Smooth muscle cell (in vitro differentiated cells): ENCODE results near the gene ACTG1. TPM values are rescaled to one million over a fixed set of nuclear protein-coding genes. Genes with fewer than 3 reads are reported as not detected.

ENCODE experiments used
- DNase-seq: peaks from one replicate; lab custom pipeline; 2025; ENCODE audit not compliant: unreplicated experiment; lab: John Stamatoyannopoulos, UW
- H2AFZ ChIP-seq: fragments of 200-600 bp; sonication (generic); 2 replicates; pipeline ENCODE4 v1.6.0; 2016; ENCODE audit warnings: antibody characterized with exemption, low read depth, mild to moderate bottlenecking
- H3F3A ChIP-seq: fragments of 200-600 bp; sonication (generic); 2 replicates; pipeline ENCODE4 v1.6.0; 2017; ENCODE audit warnings: antibody characterized with exemption, low read depth
- H3K27ac ChIP-seq: fragments of 200-600 bp; sonication (generic); 2 replicates; pipeline ENCODE4 v1.5.1; 2016; ENCODE audit warnings: low read depth, mild to moderate bottlenecking
- H3K27me3 ChIP-seq: fragments of 200-600 bp; sonication (generic); 2 replicates; pipeline ENCODE4 v1.6.1; 2016; ENCODE audit warnings: low read depth, mild to moderate bottlenecking
- H3K36me3 ChIP-seq: fragments of 200-600 bp; sonication (generic); 2 replicates; pipeline ENCODE4 v1.5.1; 2016; ENCODE audit warnings: low read depth
- H3K4me1 ChIP-seq: fragments of 200-600 bp; sonication (generic); 2 replicates; pipeline ENCODE4 v1.5.1; 2016; ENCODE audit warnings: low read depth
- H3K4me2 ChIP-seq: fragments of 200-600 bp; sonication (generic); 2 replicates; pipeline ENCODE4 v1.6.0; 2016; ENCODE audit warnings: mild to moderate bottlenecking
- H3K4me3 ChIP-seq: fragments of 200-600 bp; sonication (generic); 2 replicates; pipeline ENCODE4 v1.5.1; 2016; ENCODE audit warnings: mild to moderate bottlenecking
- H3K79me2 ChIP-seq: fragments of 200-600 bp; sonication (generic); 2 replicates; pipeline ENCODE4 v1.6.0; 2016; ENCODE audit warnings: low read depth, mild to moderate bottlenecking
- H3K9ac ChIP-seq: fragments of 200-600 bp; sonication (generic); 2 replicates; pipeline ENCODE4 v1.6.0; 2016; ENCODE audit warnings: low read depth
- H3K9me3 ChIP-seq: fragments of 200-600 bp; sonication (generic); replicated peaks from 2 replicates; pipeline ENCODE4 v1.5.1; 2016; ENCODE audit warnings: low read depth
- H4K20me1 ChIP-seq: fragments of 200-600 bp; sonication (generic); 2 replicates; pipeline ENCODE4 v1.6.0; 2016; ENCODE audit warnings: low read depth
- CTCF ChIP-seq: fragments of 200-600 bp; sonication (generic); IDR thresholded peaks from 2 replicates; pipeline ENCODE4 v1.5.1; 2017; ENCODE audit warnings: borderline replicate concordance, mild to moderate bottlenecking, antibody characterized with exemption; ENCODE audit not compliant: insufficient read depth, poor library complexity, severe bottlenecking
- WGBS: methylation state at CpG from one replicate; pipeline ENCODE4 v1.1.7; 2016; ENCODE audit warnings: low lambda C conversion rate; 5-methylcytosine and 5-hydroxymethylcytosine counted together
- polyA plus RNA-seq: library from polyadenylated mRNA; unstranded; fragments of >200 nt; fragmentation: Nextera tagmentation; extraction: Ambion mirVana; gene quantifications from 2 replicates; pipeline ENCODE4 v1.2.1, GENCODE V29; 2016
- total RNA-seq: library from RNA; depleted of rRNA; stranded (reverse); fragments of >200 nt; gene quantifications from 2 replicates; pipeline ENCODE4 v1.2.3, GENCODE V29; 2014

Gene ACTG1
- total and polyA plus RNA-seq, 2 experiments from 2014 or later: 5,332 to 6,793 TPM

- Histone ChIP-seq H3F3A (no peaks in the 10 kb centered on the region), H3K79me2 (no peaks in the 10 kb centered on the region), H3K4me1 (no peaks in the 10 kb centered on the region), H3K9ac (no peak overlapping the region), H3K27ac (no peak overlapping the region), H3K36me3 (no peaks in the 10 kb centered on the region), H3K9me3 (no peaks in the 10 kb centered on the region), H3K4me2 (no peak overlapping the region), H2AFZ (no peak overlapping the region), H3K4me3 (no peak overlapping the region), H3K27me3 (no peaks in the 10 kb centered on the region), H4K20me1 (peaks cover 6% of the 10 kb centered on the region)
- no peak for TF ChIP-seq CTCF
- 97% methylated on average over 14 of the region's 14 CpGs for WGBS
- no peak for DNase-seq
These were observed 30.7 kb upstream of the ACTG1 start for GRCh38 chr17:81543339-81543675.

- no peak overlapping the region for H3K4me3 ChIP-seq
- no peaks in the 10 kb centered on the region for H3K36me3 ChIP-seq
- no peaks in the 10 kb centered on the region for H3K79me2 ChIP-seq
- H3F3A ChIP-seq: no peaks in the 10 kb centered on the region
- H3K9me3 ChIP-seq: no peaks in the 10 kb centered on the region
- H3K27me3 ChIP-seq: no peaks in the 10 kb centered on the region
- no peak overlapping the region for H2AFZ ChIP-seq
- peaks cover 10% of the 10 kb centered on the region for H4K20me1 ChIP-seq
- 93% methylated on average over 15 of the region's 15 CpGs for WGBS
- no peak for DNase-seq
- TF ChIP-seq CTCF: no peak
- peaks cover under 1% of the 10 kb centered on the region for H3K4me1 ChIP-seq
- no peak overlapping the region for H3K27ac ChIP-seq
- H3K9ac ChIP-seq: no peak overlapping the region
- no peak overlapping the region for H3K4me2 ChIP-seq
These were observed 30.1 kb upstream of the ACTG1 start for GRCh38 chr17:81542431-81543338.

- Histone ChIP-seq H3K36me3 (no peaks in the 10 kb centered on the region), H3F3A (no peaks in the 10 kb centered on the region), H3K4me1 (peaks cover 9% of the 10 kb centered on the region), H3K4me2 (no peak overlapping the region), H2AFZ (no peak overlapping the region), H3K9ac (no peak overlapping the region), H3K9me3 (no peaks in the 10 kb centered on the region), H3K79me2 (no peaks in the 10 kb centered on the region), H3K4me3 (no peak overlapping the region), H3K27me3 (peaks cover 6% of the 10 kb centered on the region), H4K20me1 (peaks cover 10% of the 10 kb centered on the region), H3K27ac (no peak overlapping the region)
- TF ChIP-seq CTCF: no peak
- DNase-seq: no peak
- 90% methylated on average over 17 of the region's 17 CpGs for WGBS
These were observed 28.5 kb upstream of the ACTG1 start for GRCh38 chr17:81541123-81541522.

- WGBS: 98% methylated on average over 14 of the region's 14 CpGs
- no peak overlapping the region for H3K4me2 ChIP-seq
- H3K9me3 ChIP-seq: no peaks in the 10 kb centered on the region
- H3K27me3 ChIP-seq: peaks cover 11% of the 10 kb centered on the region
- H2AFZ ChIP-seq: no peak overlapping the region
- H3K4me3 ChIP-seq: no peak overlapping the region
- H3K4me1 ChIP-seq: peaks cover 9% of the 10 kb centered on the region
- no peaks in the 10 kb centered on the region for H3K79me2 ChIP-seq
- H3K9ac ChIP-seq: no peak overlapping the region
- peaks cover 10% of the 10 kb centered on the region for H4K20me1 ChIP-seq
- no peak for TF ChIP-seq CTCF
- H3F3A ChIP-seq: no peaks in the 10 kb centered on the region
- no peak overlapping the region for H3K27ac ChIP-seq
- no peaks in the 10 kb centered on the region for H3K36me3 ChIP-seq
- DNase-seq: no peak
These were observed 28.1 kb upstream of the ACTG1 start for GRCh38 chr17:81540676-81541027.
